ENCODE measurements around the gene PLEKHA1. TPM values are rescaled to one million over a fixed set of nuclear protein-coding genes. Genes with fewer than 3 reads are reported as not detected.

PLEKHA1 gene
- total and polyA plus RNA-seq, 2 experiments from 2014 or later: 25.8 to 36.6 TPM

GRCh38 chr10:122407375-122408125 lies 33.0 kb downstream of the PLEKHA1 start (continued):
- no peak for TF ChIP-seq ZNF462 (CRISPR knock-in tag; IDR thresholded peaks at IDR 0.05)
- no peak for TF ChIP-seq JUNB (IDR thresholded peaks at IDR 0.05; ENCODE audit: unreplicated experiment)

GRCh38 chr10:122413327-122413726 lies 38.8 kb downstream of the PLEKHA1 start:
- H2AFZ ChIP-seq: no peak overlapping the region
- H3K9me2 ChIP-seq (ENCODE audit: insufficient read depth): no peaks in the 10 kb centered on the region
- no peak for ATAC-seq
- H3F3A ChIP-seq (replicated peaks; ENCODE audit: low read depth): no peaks in the 10 kb centered on the region
- Mint-ChIP-seq H3K36me3 (ENCODE audit: low read depth) (peaks cover 15% of the 10 kb centered on the region), H3K9me3 (no peaks in the 10 kb centered on the region), H3K27me3 (ENCODE audit: insufficient read depth, low read depth, poor library complexity) (no peaks in the 10 kb centered on the region), H3K27ac (no peak overlapping the region), H3K4me1 (no peaks in the 10 kb centered on the region), H3K4me3 (no peak overlapping the region)
- no peak overlapping the region for H3K4me2 ChIP-seq
- DNase-seq (ENCODE audit: low spot score): no peak
- H3K79me2 ChIP-seq (replicated peaks; ENCODE audit: insufficient read depth): no peaks in the 10 kb centered on the region
- no peak overlapping the region for H3K4me3 ChIP-seq
- no peak overlapping the region for H3K27ac ChIP-seq (ENCODE audit: low read depth)
- 0 out of 2 replicates have a peak, but pooled peaks cover 4% of the 10 kb centered on the region for H3K36me3 ChIP-seq (ENCODE audit: insufficient read depth)
- no peaks in the 10 kb centered on the region for H3K4me1 ChIP-seq (ENCODE audit: insufficient read depth)
- H4K20me1 ChIP-seq (replicated peaks; ENCODE audit: insufficient read depth): no peaks in the 10 kb centered on the region
- no peaks in the 10 kb centered on the region for H3K27me3 ChIP-seq (ENCODE audit: insufficient read depth)
- TF ChIP-seq REST (IDR thresholded peaks at IDR 0.05; ENCODE audit: unreplicated experiment) (no peak), ZNF114 (CRISPR knock-in tag; IDR thresholded peaks at IDR 0.05) (no peak), ZNF462 (CRISPR knock-in tag; IDR thresholded peaks at IDR 0.05) (no peak), JUNB (IDR thresholded peaks at IDR 0.05; ENCODE audit: unreplicated experiment) (no peak)
